ENCODE results near the gene ASCC2.

ASCC2 gene

GRCh38 chr22:29816539-29816938 is 21.5 kb downstream of the ASCC2 start:
- TF ChIP-seq FOXP2 (optimal IDR thresholded peaks at IDR 0.05; ENCODE audit: borderline replicate concordance, extremely low read depth, extremely low read length, insufficient read depth) (no peak), REST (IDR thresholded peaks at IDR 0.05; ENCODE audit: insufficient read depth in 1 of 2, low read depth in 2 of 2, low read length in 2 of 2) (no peak), SIN3A (IDR thresholded peaks at IDR 0.05; ENCODE audit: borderline replicate concordance, insufficient read depth, low read length) (no peak), POLR2AphosphoS5 (IDR thresholded peaks at IDR 0.05; ENCODE audit: low read depth, low read length) (no peak), TAF1 (IDR thresholded peaks at IDR 0.05; ENCODE audit: borderline replicate concordance, insufficient read depth, low read length) (no peak)

- no peak for TF ChIP-seq POLR2AphosphoS5 (IDR thresholded peaks at IDR 0.05; ENCODE audit: low read depth, low read length)
- TF ChIP-seq TAF1 (IDR thresholded peaks at IDR 0.05; ENCODE audit: borderline replicate concordance, insufficient read depth, low read length) = no peak
- TF ChIP-seq SIN3A (IDR thresholded peaks at IDR 0.05; ENCODE audit: borderline replicate concordance, insufficient read depth, low read length) = no peak
- no peak for TF ChIP-seq FOXP2 (optimal IDR thresholded peaks at IDR 0.05; ENCODE audit: borderline replicate concordance, extremely low read depth, extremely low read length, insufficient read depth)
- TF ChIP-seq REST (IDR thresholded peaks at IDR 0.05; ENCODE audit: insufficient read depth in 1 of 2, low read depth in 2 of 2, low read length in 2 of 2) = no peak
These were observed 21.9 kb downstream of the ASCC2 start for GRCh38 chr22:29816128-29816527.

GRCh38 chr22:29815580-29815979 is 22.5 kb downstream of the ASCC2 start:
- TF ChIP-seq POLR2AphosphoS5 (IDR thresholded peaks at IDR 0.05; ENCODE audit: low read depth, low read length) (no peak), SIN3A (IDR thresholded peaks at IDR 0.05; ENCODE audit: borderline replicate concordance, insufficient read depth, low read length) (no peak), REST (IDR thresholded peaks at IDR 0.05; ENCODE audit: insufficient read depth in 1 of 2, low read depth in 2 of 2, low read length in 2 of 2) (no peak), FOXP2 (optimal IDR thresholded peaks at IDR 0.05; ENCODE audit: borderline replicate concordance, extremely low read depth, extremely low read length, insufficient read depth) (no peak), TAF1 (IDR thresholded peaks at IDR 0.05; ENCODE audit: borderline replicate concordance, insufficient read depth, low read length) (no peak)

GRCh38 chr22:29814003-29814402 is 24.1 kb downstream of the ASCC2 start:
- TF ChIP-seq POLR2AphosphoS5 (IDR thresholded peaks at IDR 0.05; ENCODE audit: low read depth, low read length) (no peak), FOXP2 (optimal IDR thresholded peaks at IDR 0.05; ENCODE audit: borderline replicate concordance, extremely low read depth, extremely low read length, insufficient read depth) (no peak), REST (IDR thresholded peaks at IDR 0.05; ENCODE audit: insufficient read depth in 1 of 2, low read depth in 2 of 2, low read length in 2 of 2) (no peak), SIN3A (IDR thresholded peaks at IDR 0.05; ENCODE audit: borderline replicate concordance, insufficient read depth, low read length) (no peak), TAF1 (IDR thresholded peaks at IDR 0.05; ENCODE audit: borderline replicate concordance, insufficient read depth, low read length) (no peak)

- TF ChIP-seq TAF1 (IDR thresholded peaks at IDR 0.05; ENCODE audit: borderline replicate concordance, insufficient read depth, low read length) (no peak), REST (IDR thresholded peaks at IDR 0.05; ENCODE audit: insufficient read depth in 1 of 2, low read depth in 2 of 2, low read length in 2 of 2) (no peak), POLR2AphosphoS5 (IDR thresholded peaks at IDR 0.05; ENCODE audit: low read depth, low read length) (no peak), FOXP2 (optimal IDR thresholded peaks at IDR 0.05; ENCODE audit: borderline replicate concordance, extremely low read depth, extremely low read length, insufficient read depth) (no peak), SIN3A (IDR thresholded peaks at IDR 0.05; ENCODE audit: borderline replicate concordance, insufficient read depth, low read length) (no peak)
These were observed 24.5 kb downstream of the ASCC2 start for GRCh38 chr22:29813563-29813962.

Data from PFSK-1 (cell line).